ENCODE data around the gene ACOXL. TPM values are rescaled to one million over a fixed set of nuclear protein-coding genes. Genes with fewer than 3 reads are reported as not detected.

The ACOXL gene
- total and polyA plus RNA-seq, 10 of the 15 experiments (the other 5 are each of a cell fraction or from before 2014, with no cell fraction given) = 0.05 to 1.3 (median 0.71) TPM

- TF ChIP-seq MYB (IDR thresholded peaks at IDR 0.05; ENCODE audit: borderline replicate concordance, low read depth, low read length) (no peak), SIN3A (IDR thresholded peaks at IDR 0.05; ENCODE audit: low read depth, low read length) (no peak), BHLHE40 (IDR thresholded peaks at IDR 0.05; ENCODE audit: borderline replicate concordance in 1 of 2, low read depth in 2 of 2, low read length in 1 of 2) (no peak), ZSCAN29 (IDR thresholded peaks at IDR 0.05) (no peak), HDAC6 (IDR thresholded peaks at IDR 0.05; ENCODE audit: unreplicated experiment) (no peak), POLR2AphosphoS5 (IDR thresholded peaks at IDR 0.05; ENCODE audit: low read length) (no peak), FOS (IDR thresholded peaks at IDR 0.05; ENCODE audit: borderline replicate concordance, extremely low read depth, insufficient read length) (no peak), RAD21 (IDR thresholded peaks at IDR 0.05; ENCODE audit: insufficient read depth, low read depth, low read length) (no peak)
Observed at GRCh38 chr2:111053825-111054515, 321.6 kb downstream of the ACOXL start (continued).

GRCh38 chr2:111054791-111055691 is 322.7 kb downstream of the ACOXL start:
- intact Hi-C loops (cut with micrococcal nuclease; ENCODE audit: unreplicated experiment) (loop anchor here (2.0 to 10.0 kb wide), 2 partner anchors 18 to 200 kb away; no protein-coding TSS in a partner anchor), in situ Hi-C loops (cut with MboI) (no loop called here)
- Histone ChIP-seq H3K4me2 (ENCODE audit: control insufficient read depth, insufficient read depth) (peak overlapping the region; percentile 50), H3K4me1 (ENCODE audit: control insufficient read depth, insufficient read depth, low read length) (peaks cover 45% of the 10 kb centered on the region), H2AFZ (ENCODE audit: control insufficient read depth, low read depth, low read length) (no peak overlapping the region), H3K9me3 (replicated peaks; ENCODE audit: control insufficient read depth, insufficient read depth, low read length) (peaks cover 4% of the 10 kb centered on the region; the same call in 1 of the 3 replicates), H3K9ac (ENCODE audit: control insufficient read depth, insufficient read depth, low read length) (no peak overlapping the region), H3K27ac (ENCODE audit: control insufficient read depth, insufficient read depth) (no peak overlapping the region), H3K27me3 (replicated peaks in 1 of 2; ENCODE audit: control insufficient read depth in 2 of 2, insufficient read depth in 2 of 2, low read length in 1 of 2) (peaks cover 0 to 17% of the 10 kb centered on the region in 2 experiments; a peak in 3 of 4 replicates), H4K20me1 (ENCODE audit: control insufficient read depth, insufficient read depth) (no peaks in the 10 kb centered on the region), H3K36me3 (ENCODE audit: control insufficient read depth in 2 of 2, insufficient read depth in 2 of 2, low read length in 1 of 2) (no peaks in the 10 kb centered on the region), H3K4me3 (no peak overlapping the region), H3K79me2 (ENCODE audit: control insufficient read depth, insufficient read depth, low read length) (no peaks in the 10 kb centered on the region)
- peak; percentile 75 for DNase-seq (ENCODE audit: low read depth, low spot score)
- ATAC-seq = peak; percentile 84
- FAIRE-seq = no peak
- ChIA-PET SMC1A (ENCODE audit: uncharacterized antibody, unreplicated experiment) (interaction anchor here (0.9 to 5.4 kb wide), 13 partner anchors 11 to 197 kb away, joined by 3 to 18 read pairs (median 4); no protein-coding TSS in a partner anchor), POLR2A (interaction anchor here (0.7 to 1.5 kb wide), 3 partner anchors 24 to 146 kb away, joined by 3 to 4 read pairs (median 3); no protein-coding TSS in a partner anchor), RAD21 (ENCODE audit: unreplicated experiment) (interaction anchor here (0.6 to 2.9 kb wide), 11 partner anchors 11 to 378 kb away, joined by 3 to 18 read pairs (median 5); partner anchors contain the start of gene BCL2L11), CTCF (interaction anchor here (0.7 to 2.4 kb wide), 9 partner anchors 15 to 243 kb away, joined by 3 to 13 read pairs (median 3); no protein-coding TSS in a partner anchor)
- no TSS peak for BruUV-seq (replicated peaks)
- WGBS (ENCODE audit: insufficient coverage, insufficient replicate concordance, low lambda C conversion rate, missing lambda C conversion rate) = 4% methylated on average over 8 of the region's 8 CpGs
- TF ChIP-seq NR2F1 (conservative IDR thresholded peaks at IDR 0.05) (peak; percentile 71), REST (IDR thresholded peaks at IDR 0.05; ENCODE audit: low read depth, low read length) (no peak), SMARCA5 (IDR thresholded peaks at IDR 0.05) (no peak), SUPT20H (IDR thresholded peaks at IDR 0.05; ENCODE audit: borderline replicate concordance, control insufficient read depth, low read depth, low read length) (no peak), SMAD5 (IDR thresholded peaks at IDR 0.05; ENCODE audit: low read depth) (no peak), TCF3 (IDR thresholded peaks at IDR 0.05; ENCODE audit: borderline replicate concordance, insufficient read depth, low read depth, low read length) (no peak), CHD2 (IDR thresholded peaks at IDR 0.05; ENCODE audit: borderline replicate concordance, low read depth, low read length) (peak; percentile 65), NFYA (IDR thresholded peaks at IDR 0.05; ENCODE audit: borderline replicate concordance, low read depth, low read length) (no peak), RELA (IDR thresholded peaks at IDR 0.05; ENCODE audit: borderline replicate concordance, partially characterized antibody) (no peak), DPF2 (IDR thresholded peaks at IDR 0.05) (peak; percentile 89)

Data from GM12878 (cell line).